Keratinocyte (primary cell): ENCODE data around the gene SLC38A3. TPM values are rescaled to one million over a fixed set of nuclear protein-coding genes. Genes with fewer than 3 reads are reported as not detected.

ENCODE experiments used
- DNase-seq: peaks from one replicate; pipeline ENCODE4 v3.0.0-alpha.2; 2011; ENCODE audit warnings: low read depth, missing footprints, low spot score
- FAIRE-seq: peaks from 2 replicates; lab custom pipeline; 2011; peaks lifted over from hg19 to GRCh38; lab: Jason Lieb, UNC
- H2AFZ ChIP-seq: 2 replicates; pipeline ENCODE4 v1.6.0; 2012; ENCODE audit warnings: low read length, control low read depth, inconsistent platforms; ENCODE audit not compliant: control insufficient read depth
- H3K27ac ChIP-seq: 2 replicates; pipeline ENCODE4 v1.5.1; 2011; ENCODE audit warnings: low read length; ENCODE audit not compliant: control insufficient read depth, insufficient read depth
- H3K27me3 ChIP-seq: 3 replicates; pipeline ENCODE4 v1.6.0; 2011; ENCODE audit warnings: low read length; ENCODE audit not compliant: control insufficient read depth, insufficient read depth; ENCODE audit errors: extremely low read depth
- H3K36me3 ChIP-seq, 2 experiments: 2 replicates in 1 of 2; 3 replicates in 1 of 2; pipeline ENCODE4 v1.5.1; 2011; ENCODE audit warnings: low read length in 2 of 2, mild to moderate bottlenecking in 1 of 2; ENCODE audit not compliant: control insufficient read depth in 2 of 2, insufficient read depth in 2 of 2; ENCODE audit errors: extremely low read depth in 1 of 2
- H3K4me1 ChIP-seq: 3 replicates; pipeline ENCODE4 v1.5.1; 2011; ENCODE audit warnings: low read length; ENCODE audit not compliant: control insufficient read depth, insufficient read depth; ENCODE audit errors: extremely low read depth
- H3K4me2 ChIP-seq: 3 replicates; pipeline ENCODE4 v1.6.0; 2011; ENCODE audit warnings: low read depth, low read length; ENCODE audit not compliant: control insufficient read depth, insufficient read depth; ENCODE audit errors: extremely low read depth
- H3K4me3 ChIP-seq, 3 experiments: fragments of 200-600 bp in 1 of 3; sonication (generic) in 1 of 3; 2 replicates in 2 of 3; 3 replicates in 1 of 3; pipeline ENCODE4 v1.5.1; 2011 to 2016; ENCODE audit warnings: low read length in 3 of 3, mild to moderate bottlenecking in 3 of 3, control low read depth in 2 of 3, inconsistent platforms in 1 of 3, low read depth in 1 of 3, mixed read lengths in 1 of 3, mixed run types in 1 of 3, moderate library complexity in 1 of 3; ENCODE audit not compliant: control insufficient read depth in 2 of 3, insufficient read depth in 2 of 3; ENCODE audit errors: extremely low read depth in 1 of 3
- H3K79me2 ChIP-seq: 2 replicates; pipeline ENCODE4 v1.6.0; 2012; ENCODE audit warnings: low read length; ENCODE audit not compliant: control insufficient read depth, insufficient read depth
- H3K9ac ChIP-seq: 3 replicates; pipeline ENCODE4 v1.6.0; 2011; ENCODE audit warnings: low read length; ENCODE audit not compliant: control insufficient read depth, insufficient read depth; ENCODE audit errors: extremely low read depth
- H3K9me1 ChIP-seq: 3 replicates; pipeline ENCODE4 v1.6.0; 2011; ENCODE audit warnings: low read length; ENCODE audit not compliant: control insufficient read depth, insufficient read depth; ENCODE audit errors: extremely low read depth
- H3K9me3 ChIP-seq: 2 replicates; pipeline ENCODE4 v1.5.1; 2012; ENCODE audit warnings: low read depth, low read length; ENCODE audit not compliant: control insufficient read depth
- H4K20me1 ChIP-seq: 3 replicates; pipeline ENCODE4 v1.6.0; 2011; ENCODE audit warnings: low read length; ENCODE audit not compliant: control insufficient read depth, insufficient read depth; ENCODE audit errors: extremely low read depth
- EZH2 ChIP-seq: IDR thresholded peaks from one replicate; pipeline ENCODE4 v1.6.1; 2012; ENCODE audit warnings: inconsistent platforms, mild to moderate bottlenecking, low read length, moderate library complexity
- dilution Hi-C: fragments of 300-500 bp; cut with MboI; formaldehyde crosslinking; loops from one replicate; pipeline ENCODE4 v1.7.0; 2020; ENCODE audit warnings: low sequenced_read_pairs; ENCODE audit not compliant: extremely low pct_ligation_motif_present
- polyA plus RNA-seq, 5 experiments: library from polyadenylated mRNA; depleted of rRNA in 3 of 5; stranded (reverse) in 3 of 5; stranded (forward) in 1 of 5; unstranded in 1 of 5; fragments of >200 nt; gene quantifications; 1 replicate in 1 of 5; 2 replicates in 3 of 5; 3 replicates in 1 of 5; pipeline versions ENCODE4 v1.2.1 to v1.2.3, GENCODE V29; 2011 to 2012; ENCODE audit warnings: missing spikeins in 2 of 5, low read depth in 1 of 5, low replicate concordance in 1 of 5
- small RNA-seq, 3 experiments: library from RNA; depleted of rRNA; stranded (forward); fragments of <200 nt; gene quantifications; one replicate each; pipeline ENCODE3, GENCODE V24; 2012; ENCODE audit warnings: low read depth in 3 of 3, low replicate concordance in 1 of 3; ENCODE audit not compliant: insufficient read length in 3 of 3
- TF ChIP-seq, protein P1 (sequence below), 3 experiments: IDR thresholded peaks in 1 of 3; conservative IDR thresholded peaks in 1 of 3; optimal IDR thresholded peaks in 1 of 3; 2 replicates in 2 of 3; 3 replicates in 1 of 3; pipeline versions ENCODE3 to v1.5.1; 2011; ENCODE audit warnings: low read length in 3 of 3, mild to moderate bottlenecking in 3 of 3, moderate library complexity in 2 of 3, control low read depth in 1 of 3, inconsistent platforms in 1 of 3; ENCODE audit not compliant: insufficient read depth in 2 of 3; ENCODE audit errors: extremely low read depth in 1 of 3

Gene SLC38A3
- polyA plus RNA-seq, 1 donor (not counting 4 experiments of a cell fraction or from before 2014, with no cell fraction given) = not detected

DNA sequence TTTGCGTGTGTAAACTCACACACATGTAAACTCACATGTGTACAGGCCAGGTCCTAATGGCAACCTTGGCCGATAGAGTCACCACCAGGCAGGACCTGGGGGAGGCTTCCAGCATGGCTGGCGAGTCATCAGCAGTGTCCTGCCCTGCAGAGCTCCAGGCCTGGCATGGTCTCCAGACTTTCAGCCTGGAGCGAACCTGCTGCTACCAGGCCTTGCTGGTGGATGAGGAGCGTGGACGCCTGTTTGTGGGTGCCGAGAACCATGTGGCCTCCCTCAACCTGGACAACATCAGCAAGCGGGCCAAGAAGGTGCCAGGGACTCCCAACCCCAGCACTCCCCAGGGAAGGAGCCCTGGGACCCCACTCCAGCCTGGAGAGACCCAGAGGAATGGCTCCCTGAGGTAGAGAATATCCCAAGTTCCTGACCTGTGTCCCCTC is 64.9 kb downstream of the SLC38A3 start:
- Histone ChIP-seq H3K9ac (no peak overlapping the region), H3K4me2 (peak overlapping the region; percentile 59), H3K4me3 (no peak overlapping the region), H3K4me1 (peaks cover 29% of the 10 kb centered on the region), H3K36me3 (no peaks in the 10 kb centered on the region), H3K27ac (no peak overlapping the region), H3K9me3 (no peaks in the 10 kb centered on the region), H4K20me1 (no peaks in the 10 kb centered on the region), H3K79me2 (no peaks in the 10 kb centered on the region), H3K27me3 (peaks cover 20% of the 10 kb centered on the region), H3K9me1 (peaks cover 2% of the 10 kb centered on the region), H2AFZ (no peak overlapping the region)
- FAIRE-seq (peak; percentile 55), DNase-seq (no peak)
- dilution Hi-C loops = no loop called here
- TF ChIP-seq, protein P1, sequence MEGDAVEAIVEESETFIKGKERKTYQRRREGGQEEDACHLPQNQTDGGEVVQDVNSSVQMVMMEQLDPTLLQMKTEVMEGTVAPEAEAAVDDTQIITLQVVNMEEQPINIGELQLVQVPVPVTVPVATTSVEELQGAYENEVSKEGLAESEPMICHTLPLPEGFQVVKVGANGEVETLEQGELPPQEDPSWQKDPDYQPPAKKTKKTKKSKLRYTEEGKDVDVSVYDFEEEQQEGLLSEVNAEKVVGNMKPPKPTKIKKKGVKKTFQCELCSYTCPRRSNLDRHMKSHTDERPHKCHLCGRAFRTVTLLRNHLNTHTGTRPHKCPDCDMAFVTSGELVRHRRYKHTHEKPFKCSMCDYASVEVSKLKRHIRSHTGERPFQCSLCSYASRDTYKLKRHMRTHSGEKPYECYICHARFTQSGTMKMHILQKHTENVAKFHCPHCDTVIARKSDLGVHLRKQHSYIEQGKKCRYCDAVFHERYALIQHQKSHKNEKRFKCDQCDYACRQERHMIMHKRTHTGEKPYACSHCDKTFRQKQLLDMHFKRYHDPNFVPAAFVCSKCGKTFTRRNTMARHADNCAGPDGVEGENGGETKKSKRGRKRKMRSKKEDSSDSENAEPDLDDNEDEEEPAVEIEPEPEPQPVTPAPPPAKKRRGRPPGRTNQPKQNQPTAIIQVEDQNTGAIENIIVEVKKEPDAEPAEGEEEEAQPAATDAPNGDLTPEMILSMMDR (optimal IDR thresholded peaks at IDR 0.05 in 1 of 3, IDR thresholded peaks at IDR 0.05 in 1 of 3, conservative IDR thresholded peaks at IDR 0.05 in 1 of 3; ENCODE audit: extremely low read depth in 1 of 3, insufficient read depth in 2 of 3, low read length in 3 of 3) = no peak
- TF ChIP-seq EZH2 = no peak

DNA sequence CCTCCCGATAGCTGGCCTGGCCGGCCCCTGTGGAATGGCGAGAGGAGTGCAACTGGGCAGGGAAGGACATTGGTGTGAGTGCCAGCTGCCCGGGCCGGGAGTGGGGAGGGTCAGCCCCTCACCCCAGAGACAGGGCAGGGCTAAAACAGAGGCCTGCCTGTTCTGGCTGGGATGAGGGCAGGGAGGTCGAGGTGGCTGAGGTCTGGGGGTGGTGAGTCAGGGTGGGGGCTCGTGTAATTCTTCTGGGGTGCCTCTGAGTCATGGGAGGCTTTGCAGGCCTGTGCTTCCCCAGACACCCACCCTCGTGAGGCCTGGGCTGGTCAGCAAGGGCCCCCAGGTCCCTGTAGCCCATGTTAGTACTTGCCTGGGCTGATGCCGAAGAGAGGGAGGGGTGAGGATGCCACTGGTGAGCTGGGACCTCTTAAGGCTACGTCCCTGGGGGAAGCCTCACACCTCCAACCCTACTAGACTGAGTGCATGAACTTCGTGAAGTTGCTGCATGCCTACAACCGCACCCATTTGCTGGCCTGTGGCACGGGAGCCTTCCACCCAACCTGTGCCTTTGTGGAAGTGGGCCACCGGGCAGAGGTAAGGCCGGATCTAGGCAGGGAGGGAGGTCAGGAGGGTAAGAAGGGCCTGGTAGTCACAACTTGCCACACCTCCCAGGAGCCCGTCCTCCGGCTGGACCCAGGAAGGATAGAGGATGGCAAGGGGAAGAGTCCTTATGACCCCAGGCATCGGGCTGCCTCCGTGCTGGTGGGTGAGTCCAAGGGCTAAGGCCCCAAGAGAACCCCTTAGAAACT is 65.6 kb downstream of the SLC38A3 start:
- Histone ChIP-seq H3K36me3 (no peaks in the 10 kb centered on the region), H3K9ac (no peak overlapping the region), H3K4me2 (no peak overlapping the region), H3K4me3 (no peak overlapping the region), H2AFZ (no peak overlapping the region), H4K20me1 (no peaks in the 10 kb centered on the region), H3K27ac (no peak overlapping the region), H3K27me3 (peaks cover 26% of the 10 kb centered on the region), H3K9me1 (no peaks in the 10 kb centered on the region), H3K4me1 (peaks cover 28% of the 10 kb centered on the region), H3K79me2 (no peaks in the 10 kb centered on the region), H3K9me3 (no peaks in the 10 kb centered on the region)
- DNase-seq (no peak), FAIRE-seq (no peak)
- dilution Hi-C loops = no loop called here
- TF ChIP-seq, protein P1 (optimal IDR thresholded peaks at IDR 0.05 in 1 of 3, IDR thresholded peaks at IDR 0.05 in 1 of 3, conservative IDR thresholded peaks at IDR 0.05 in 1 of 3; ENCODE audit: extremely low read depth in 1 of 3, insufficient read depth in 2 of 3, low read length in 3 of 3) = no peak
- no peak for TF ChIP-seq EZH2

Small RNA genes lying within 50 kb of the gene (small RNA-seq; reads per million reads assigned to genes)
- gene MIR566 (0 reads per million in 3 experiments), gene MIR5787 (0 reads per million in 3 experiments)

Other genes with a start within 250 kb of the SLC38A3 start
- 73.8 to 167 TPM (median 127 TPM) in 3 replicates for gene RBM5, start 116.4 kb upstream of the SLC38A3 start, polyA plus RNA-seq
- gene SEMA3F, start 49.9 kb upstream of the SLC38A3 start, polyA plus RNA-seq = 72.8 to 115 TPM (median 102 TPM) in 3 replicates
- 0.05 to 0.12 TPM in 2 of 3 replicates, not detected in the other for gene GNAT1, start 13.7 kb upstream of the SLC38A3 start, polyA plus RNA-seq
- 268 to 419 TPM (median 341 TPM) in 3 replicates for gene GNAI2, start 30.9 kb downstream of the SLC38A3 start, polyA plus RNA-seq
- gene SEMA3B, start 63.9 kb downstream of the SLC38A3 start, polyA plus RNA-seq = 0.33 to 0.81 TPM (median 0.58 TPM) in 3 replicates
- gene LSMEM2, start 73.8 kb downstream of the SLC38A3 start, polyA plus RNA-seq = not detected in 3 replicates
- 43.1 to 90.4 TPM (median 50.3 TPM) in 3 replicates for gene IFRD2, start 87.2 kb downstream of the SLC38A3 start, polyA plus RNA-seq
- 6.6 to 15.6 TPM (median 10.3 TPM) in 3 replicates for gene HYAL3, start 94.1 kb downstream of the SLC38A3 start, polyA plus RNA-seq
- 6.1 to 9.4 TPM (median 8.0 TPM) in 3 replicates for gene NAA80, start 94.1 kb downstream of the SLC38A3 start, polyA plus RNA-seq
- 13.9 to 24.5 TPM (median 15.3 TPM) in 3 replicates for gene HYAL1, start 98.3 kb downstream of the SLC38A3 start, polyA plus RNA-seq
- gene HYAL2, start 117.5 kb downstream of the SLC38A3 start, polyA plus RNA-seq = 42.8 to 71.8 TPM (median 44.8 TPM) in 3 replicates
- 28.0 to 47.8 TPM (median 30.5 TPM) in 3 replicates for gene TUSC2, start 123.0 kb downstream of the SLC38A3 start, polyA plus RNA-seq
- 28.5 to 42.5 TPM (median 30.7 TPM) in 3 replicates for gene RASSF1, start 135.6 kb downstream of the SLC38A3 start, polyA plus RNA-seq
- 0.10 to 0.21 TPM (median 0.15 TPM) in 3 replicates for gene ZMYND10, start 140.5 kb downstream of the SLC38A3 start, polyA plus RNA-seq
- gene NPRL2, start 145.5 kb downstream of the SLC38A3 start, polyA plus RNA-seq = 20.6 to 30.1 TPM (median 23.3 TPM) in 3 replicates
- 12.3 to 19.9 TPM (median 17.6 TPM) in 3 replicates for gene CYB561D2, start 145.6 kb downstream of the SLC38A3 start, polyA plus RNA-seq
- 22.4 to 43.8 TPM (median 31.6 TPM) in 3 replicates for gene TMEM115, start 154.2 kb downstream of the SLC38A3 start, polyA plus RNA-seq